Fibroblast of pulmonary artery (primary cell): ENCODE data around the gene RAP1GAP2.

Experiments
- DNase-seq: peaks from one replicate; pipeline ENCODE4 v3.0.0-alpha.2; 2010; ENCODE audit warnings: low read depth
- H3K4me3 ChIP-seq: replicated peaks from 2 replicates; pipeline ENCODE4 v1.5.1; 2011; ENCODE audit warnings: low read depth, mild to moderate bottlenecking, control low read depth, low read length, moderate library complexity
- TF ChIP-seq, protein P1 (sequence below): IDR thresholded peaks from 2 replicates; pipeline ENCODE4 v1.5.1; 2011; ENCODE audit warnings: mild to moderate bottlenecking, control low read depth, low read length, inconsistent platforms; ENCODE audit errors: missing control alignments

RAP1GAP2 gene

DNA sequence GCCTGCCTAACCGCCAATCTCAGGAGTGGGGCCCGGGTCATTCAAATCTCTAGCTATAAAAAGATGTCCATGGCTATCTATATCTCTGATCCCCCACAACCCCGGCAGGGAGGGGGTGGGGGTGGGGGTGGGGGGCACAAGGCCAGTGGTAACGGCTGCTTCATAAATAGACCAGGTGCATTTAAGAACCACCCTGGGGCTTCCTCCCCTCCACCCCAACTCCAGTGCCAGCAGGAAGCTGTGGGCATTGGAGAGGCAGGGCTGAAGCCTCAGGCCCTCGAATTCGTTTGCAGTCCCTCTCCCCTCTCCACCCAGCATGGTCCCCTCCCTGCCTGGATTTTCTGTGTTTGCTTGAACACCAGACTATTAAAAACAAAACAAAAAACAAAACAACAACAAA is 56.0 kb downstream of the RAP1GAP2 start:
- H3K4me3 ChIP-seq = no peak overlapping the region
- DNase-seq = no peak
- TF ChIP-seq, protein P1, sequence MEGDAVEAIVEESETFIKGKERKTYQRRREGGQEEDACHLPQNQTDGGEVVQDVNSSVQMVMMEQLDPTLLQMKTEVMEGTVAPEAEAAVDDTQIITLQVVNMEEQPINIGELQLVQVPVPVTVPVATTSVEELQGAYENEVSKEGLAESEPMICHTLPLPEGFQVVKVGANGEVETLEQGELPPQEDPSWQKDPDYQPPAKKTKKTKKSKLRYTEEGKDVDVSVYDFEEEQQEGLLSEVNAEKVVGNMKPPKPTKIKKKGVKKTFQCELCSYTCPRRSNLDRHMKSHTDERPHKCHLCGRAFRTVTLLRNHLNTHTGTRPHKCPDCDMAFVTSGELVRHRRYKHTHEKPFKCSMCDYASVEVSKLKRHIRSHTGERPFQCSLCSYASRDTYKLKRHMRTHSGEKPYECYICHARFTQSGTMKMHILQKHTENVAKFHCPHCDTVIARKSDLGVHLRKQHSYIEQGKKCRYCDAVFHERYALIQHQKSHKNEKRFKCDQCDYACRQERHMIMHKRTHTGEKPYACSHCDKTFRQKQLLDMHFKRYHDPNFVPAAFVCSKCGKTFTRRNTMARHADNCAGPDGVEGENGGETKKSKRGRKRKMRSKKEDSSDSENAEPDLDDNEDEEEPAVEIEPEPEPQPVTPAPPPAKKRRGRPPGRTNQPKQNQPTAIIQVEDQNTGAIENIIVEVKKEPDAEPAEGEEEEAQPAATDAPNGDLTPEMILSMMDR = no peak

DNA sequence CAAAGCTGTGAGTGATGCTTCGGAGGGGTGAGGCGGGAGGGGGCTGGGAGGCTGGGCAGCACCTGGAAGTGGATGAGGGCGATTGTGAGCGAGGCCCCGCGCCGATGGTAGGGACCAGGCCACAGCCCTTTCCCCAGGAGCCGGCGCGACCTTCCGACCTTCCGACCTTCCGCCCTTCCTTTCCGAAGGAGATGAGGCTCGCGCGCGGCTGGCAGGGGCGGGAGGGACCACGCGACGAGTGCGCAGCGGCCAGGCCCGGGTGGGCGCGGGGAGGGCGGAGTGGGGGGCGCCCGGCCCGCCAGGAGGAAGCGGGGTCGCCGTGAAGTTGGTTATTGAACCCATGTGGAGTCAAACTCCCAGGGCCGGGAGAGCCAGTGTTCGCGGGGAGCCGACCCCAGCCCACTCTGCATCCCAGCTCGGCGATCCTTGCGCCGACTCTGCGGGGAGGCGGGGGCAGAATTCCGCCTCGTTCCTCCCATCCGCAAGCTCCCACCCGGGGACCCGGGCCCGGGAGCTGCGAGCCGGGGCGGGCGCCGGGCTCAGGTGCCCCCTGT is 56.6 kb downstream of the RAP1GAP2 start:
- DNase-seq = no peak
- peak overlapping the region; percentile 57 for H3K4me3 ChIP-seq
- TF ChIP-seq, protein P1 = no peak

DNA sequence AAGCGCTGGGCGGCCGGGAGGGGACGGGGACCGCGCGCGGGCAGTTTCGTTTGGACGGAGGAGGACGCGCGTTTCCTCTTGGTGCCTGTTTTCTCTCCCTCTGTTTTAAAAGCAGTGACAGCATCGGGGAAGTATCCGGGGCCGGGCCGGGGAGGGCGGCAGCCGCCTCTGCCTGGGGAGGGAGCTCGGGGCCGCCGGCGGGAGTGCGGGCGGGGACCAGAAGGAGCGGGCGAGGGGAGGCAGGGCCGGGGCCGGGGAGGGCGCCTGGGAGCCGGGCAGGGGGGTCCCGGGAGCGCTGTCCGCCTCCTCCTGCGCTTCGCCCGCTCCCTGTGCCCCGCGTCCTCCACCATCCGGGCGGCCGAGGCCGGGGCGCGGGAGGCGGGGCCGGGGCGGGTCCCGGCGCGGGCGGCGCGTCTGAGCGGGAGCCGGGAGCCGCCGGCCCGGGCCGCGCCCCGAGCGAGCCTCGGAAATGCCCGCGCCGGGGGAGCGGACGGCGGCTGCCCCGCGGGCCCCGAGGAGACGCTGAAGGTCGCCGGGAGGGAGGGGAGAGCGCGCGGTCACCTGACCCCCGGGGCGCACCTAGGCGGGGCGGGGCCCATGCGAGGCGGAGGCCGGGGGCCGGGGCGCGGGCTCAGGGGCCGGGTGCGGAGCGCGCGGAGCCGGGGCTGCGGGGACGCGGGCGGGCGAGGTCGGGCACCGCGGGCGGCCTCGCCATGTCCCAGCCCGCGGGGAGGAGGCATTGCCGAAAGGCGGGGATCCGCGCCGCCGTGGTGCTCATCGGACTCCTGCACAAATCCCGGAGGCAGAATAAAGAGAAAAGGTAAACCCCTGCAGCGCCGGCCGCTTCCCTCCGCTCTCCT is 57.3 kb downstream of the RAP1GAP2 start:
- peak overlapping the region; percentile 57 for H3K4me3 ChIP-seq
- peak; percentile 39 for DNase-seq
- TF ChIP-seq, protein P1 = no peak

DNA sequence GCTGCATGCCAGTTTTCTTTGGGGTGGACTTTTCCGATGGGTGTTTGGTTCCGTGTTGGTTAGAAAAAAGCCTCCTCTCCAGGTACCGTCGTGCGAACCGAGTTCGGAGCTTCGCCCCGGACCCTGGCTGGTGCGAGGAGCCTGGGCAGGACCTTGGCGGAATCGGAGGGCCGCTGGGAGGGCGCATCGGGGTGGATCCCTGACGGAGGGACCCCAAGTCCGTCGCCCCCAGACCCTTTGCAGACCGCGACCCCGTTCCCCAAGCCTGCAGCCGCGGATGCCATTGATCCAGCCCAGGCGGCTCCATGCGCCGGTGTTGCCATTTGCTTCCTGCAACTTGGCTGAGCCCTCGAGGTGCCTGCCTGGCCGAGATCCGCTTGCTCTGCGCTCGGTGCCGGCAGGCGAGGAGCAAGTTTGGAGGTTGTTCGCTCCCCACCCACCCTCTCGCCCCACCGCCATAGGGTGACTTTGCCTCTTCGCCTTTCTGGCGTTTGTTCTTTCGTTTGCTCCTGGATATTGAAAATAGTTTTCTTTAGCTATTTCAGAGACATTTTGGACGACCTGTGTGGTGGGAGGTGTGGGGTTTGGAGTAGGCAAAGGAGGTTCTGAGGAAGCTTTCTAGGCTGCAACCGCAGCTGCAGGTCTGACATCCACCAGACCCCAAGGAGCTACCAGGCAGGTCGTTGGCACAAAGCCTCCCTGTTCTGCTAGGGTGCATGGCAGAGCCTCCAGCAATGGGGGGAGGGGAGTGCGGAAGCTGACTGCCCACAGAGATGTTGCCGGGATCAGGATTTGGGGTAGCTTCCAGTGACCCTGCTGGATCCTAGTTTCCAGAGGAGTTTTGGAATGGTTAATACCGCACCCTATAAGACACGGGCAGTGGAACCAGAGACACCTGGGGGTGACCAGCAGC is 58.2 kb downstream of the RAP1GAP2 start:
- TF ChIP-seq, protein P1 = no peak

DNA sequence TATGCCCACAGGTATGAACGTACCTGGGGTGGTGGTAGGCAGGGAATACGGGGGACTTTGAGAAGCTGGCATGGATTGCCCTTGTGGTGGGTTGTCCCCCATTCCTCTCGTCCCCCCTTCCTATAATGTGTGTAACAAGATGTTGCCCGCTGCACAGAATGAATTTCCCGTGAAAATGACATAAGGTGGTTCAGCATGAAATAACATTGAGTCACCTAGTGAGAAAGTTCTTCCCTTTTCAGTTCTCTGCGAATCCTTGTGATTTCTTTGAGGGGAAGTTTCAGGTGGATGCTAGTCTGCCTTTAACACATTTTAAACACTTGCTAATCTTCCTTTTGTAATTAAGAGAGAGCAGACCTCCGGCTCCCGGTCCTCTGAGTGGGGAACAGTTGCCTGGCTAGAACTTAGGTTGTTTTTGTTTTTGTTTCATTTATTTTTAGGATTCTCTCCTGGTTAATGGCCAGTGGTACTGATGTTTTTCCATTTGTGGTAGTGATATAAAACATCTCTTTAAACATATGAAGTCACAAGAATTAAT is 58.9 kb downstream of the RAP1GAP2 start:
- DNase-seq = no peak
- TF ChIP-seq, protein P1 = no peak
- peak overlapping the region; percentile 57 for H3K4me3 ChIP-seq

More for the DNA sequence above, 58.2 kb downstream of the RAP1GAP2 start:
- peak overlapping the region; percentile 57 for H3K4me3 ChIP-seq
- DNase-seq = no peak

DNA sequence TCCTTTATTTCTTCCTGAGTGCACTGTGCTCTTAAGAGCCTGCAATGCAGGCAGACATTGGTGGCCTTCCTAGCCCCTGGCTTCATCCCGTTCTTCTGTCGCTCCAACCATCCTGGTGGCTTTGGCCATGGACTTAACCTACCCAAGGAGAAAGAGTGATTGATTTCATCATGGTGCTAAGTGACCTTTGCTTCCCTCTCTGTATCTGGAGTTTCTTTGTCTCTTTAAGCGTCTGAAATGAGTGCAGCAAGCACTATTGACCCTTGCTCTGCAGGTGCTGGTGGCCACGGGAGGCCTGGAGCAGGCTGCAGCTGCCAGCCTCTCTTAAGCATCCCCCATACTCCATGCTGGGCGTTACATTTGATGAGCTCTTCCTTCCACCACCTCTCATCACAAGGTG is 60.5 kb downstream of the RAP1GAP2 start:
- H3K4me3 ChIP-seq = no peak overlapping the region
- TF ChIP-seq, protein P1 = no peak
- DNase-seq = no peak
